Kidney (tissue), 14 donors: ENCODE measurements around the gene AUTS2. TPM values are rescaled to one million over a fixed set of nuclear protein-coding genes. Genes with fewer than 3 reads are reported as not detected.

Experiments
- DNase-seq, 5 donors: peaks; one replicate each; pipeline ENCODE4 v3.0.0-alpha.2; 2013 to 2020
- FAIRE-seq: peaks from 2 replicates; lab custom pipeline; 2012; peaks lifted over from hg19 to GRCh38; lab: Jason Lieb, UNC
- H3K27ac ChIP-seq, 2 donors: one replicate each; pipeline ENCODE4 v1.7.0; 2013; ENCODE audit warnings: low read depth in 2 of 2, low read length in 2 of 2, inconsistent platforms in 1 of 2
- H3K27me3 ChIP-seq: one replicate; pipeline ENCODE4 v1.7.1; 2013; ENCODE audit warnings: low read length, inconsistent platforms; ENCODE audit not compliant: control insufficient read depth, insufficient read depth
- H3K36me3 ChIP-seq, 3 donors: one replicate each; pipeline versions ENCODE4 v1.7.0 to v1.7.1; 2013; ENCODE audit warnings: low read length in 3 of 3, control low read depth in 1 of 3, inconsistent platforms in 1 of 3; ENCODE audit not compliant: insufficient read depth in 3 of 3, control insufficient read depth in 2 of 3
- H3K4me1 ChIP-seq, 3 donors: one replicate each; pipeline versions ENCODE4 v1.7.0 to v1.7.1; 2013; ENCODE audit warnings: low read length in 3 of 3, inconsistent platforms in 1 of 3, low read depth in 1 of 3; ENCODE audit not compliant: control insufficient read depth in 2 of 3, insufficient read depth in 2 of 3
- H3K4me3 ChIP-seq, 3 donors: one replicate each; pipeline versions ENCODE4 v1.7.0 to v1.8.1; 2013; ENCODE audit warnings: low read length in 3 of 3, control low read depth in 1 of 3, inconsistent platforms in 1 of 3
- H3K9ac ChIP-seq, 3 donors: one replicate each; pipeline versions ENCODE4 v1.7.0 to v1.7.1; 2013; ENCODE audit warnings: low read length in 3 of 3, control low read depth in 1 of 3, inconsistent platforms in 1 of 3
- H3K9me3 ChIP-seq, 3 donors: one replicate each; pipeline versions ENCODE4 v1.7.0 to v1.7.1; 2013; ENCODE audit warnings: low read length in 3 of 3, control low read depth in 1 of 3, inconsistent platforms in 1 of 3; ENCODE audit not compliant: control insufficient read depth in 2 of 3, insufficient read depth in 1 of 3
- CTCF ChIP-seq: IDR thresholded peaks from 3 replicates; pipeline ENCODE4 v1.5.1; 2012; ENCODE audit warnings: mild to moderate bottlenecking, moderate library complexity, borderline replicate concordance; ENCODE audit not compliant: insufficient read depth; ENCODE audit errors: extremely low read depth
- intact Hi-C: fragments of 100-400 bp; cut with DNase I; formaldehyde crosslinking; loops from one replicate; pipeline ENCODE4 v1.11.1; 2022
- polyA plus RNA-seq: library from polyadenylated mRNA; stranded (reverse); fragments of 350-450 nt; fragmentation: Illumina TruSeq; extraction: RNeasy Lipid Tissue Mini Kit (QIAGEN cat#74804); gene quantifications from one replicate; pipeline ENCODE4 v1.2.3, GENCODE V29; 2014; ENCODE audit warnings: low read depth, low replicate concordance; ENCODE audit not compliant: insufficient read depth
- total RNA-seq: library from RNA; stranded (reverse); fragmentation: NEBNext Ultra II Directional; extraction: Animal tissue kit (Norgen Biotek cat#: 25700); gene quantifications from one replicate; pipeline ENCODE4 v1.2.1, GENCODE V29; 2021
- donor health status: control.
- donor health status: control.
- donor health status: control.
- donor health status: control.
- donor health status: control.
- donor health status: DM: yes; HTN: yes; CAD: no.
- donor health status: Normal renal cell carcinoma (clear cell type).

AUTS2 gene
- total and polyA plus RNA-seq, 2 donors from 2014 or later: 5.2 to 33.8 TPM

- no peak overlapping the region for H3K4me3 ChIP-seq
- H3K4me1 ChIP-seq: peaks cover 0 to 4% (median 4%) of the 10 kb centered on the region in 3 donors
- no peaks in the 10 kb centered on the region for H3K27me3 ChIP-seq
- no peak for FAIRE-seq
- H3K27ac ChIP-seq: no peak overlapping the region
- H3K36me3 ChIP-seq: no peaks in the 10 kb centered on the region
- TF ChIP-seq CTCF: no peak
- H3K9me3 ChIP-seq: no peaks in the 10 kb centered on the region
- peak in 1 of 5 donors; percentile 16 for DNase-seq
- H3K9ac ChIP-seq: no peak overlapping the region
- intact Hi-C loops: no loop called here
These were observed 1231.8 kb downstream of the AUTS2 start for GRCh38 chr7:70830060-70830395.

- intact Hi-C loops: no loop called here
- no peak for DNase-seq
- no peaks in the 10 kb centered on the region for H3K27me3 ChIP-seq
- H3K4me3 ChIP-seq: no peak overlapping the region
- H3K9ac ChIP-seq: no peak overlapping the region
- H3K36me3 ChIP-seq: no peaks in the 10 kb centered on the region
- no peak for FAIRE-seq
- H3K27ac ChIP-seq: no peak overlapping the region
- peaks cover 0 to 4% (median 4%) of the 10 kb centered on the region in 3 donors for H3K4me1 ChIP-seq
- H3K9me3 ChIP-seq: no peaks in the 10 kb centered on the region
- no peak for TF ChIP-seq CTCF
These were observed 1232.2 kb downstream of the AUTS2 start for GRCh38 chr7:70830426-70830825.

GRCh38 chr7:70833726-70834125, 1235.5 kb downstream of the AUTS2 start:
- intact Hi-C loops: no loop called here
- Histone ChIP-seq H3K36me3 (no peaks in the 10 kb centered on the region), H3K27me3 (no peaks in the 10 kb centered on the region), H3K9me3 (no peaks in the 10 kb centered on the region), H3K27ac (no peak overlapping the region), H3K9ac (no peak overlapping the region), H3K4me1 (peaks cover 0 to 4% (median 4%) of the 10 kb centered on the region in 3 donors), H3K4me3 (no peak overlapping the region)
- FAIRE-seq (no peak), DNase-seq (no peak)
- TF ChIP-seq CTCF: no peak

- Histone ChIP-seq H3K27ac (no peak overlapping the region), H3K27me3 (no peaks in the 10 kb centered on the region), H3K9me3 (no peaks in the 10 kb centered on the region), H3K36me3 (no peaks in the 10 kb centered on the region), H3K4me3 (no peak overlapping the region), H3K9ac (no peak overlapping the region), H3K4me1 (peaks cover 0 to 4% (median 2%) of the 10 kb centered on the region in 3 donors)
- intact Hi-C loops: no loop called here
- no peak for TF ChIP-seq CTCF
- DNase-seq (no peak), FAIRE-seq (no peak)
These were observed 1236.1 kb downstream of the AUTS2 start for GRCh38 chr7:70834424-70834823.
